Osteoblast (primary cell): ENCODE measurements around the gene PARK7. TPM values are rescaled to one million over a fixed set of nuclear protein-coding genes. Genes with fewer than 3 reads are reported as not detected.

Experiments
- DNase-seq: peaks from one replicate; pipeline ENCODE4 v3.0.0; 2011; ENCODE audit warnings: low spot score, mixed read lengths; ENCODE audit not compliant: insufficient read length; ENCODE audit errors: missing footprints
- H2AFZ ChIP-seq: 2 replicates; pipeline ENCODE4 v1.6.0; 2011; ENCODE audit warnings: mild to moderate bottlenecking, low read length
- H3K27ac ChIP-seq: 2 replicates; pipeline ENCODE4 v1.5.1; 2011; ENCODE audit warnings: mild to moderate bottlenecking, low read depth, low read length, moderate library complexity
- H3K27me3 ChIP-seq: 2 replicates; pipeline ENCODE4 v1.6.0; 2012; ENCODE audit warnings: mild to moderate bottlenecking, control low read depth, inconsistent platforms, low read length, moderate library complexity; ENCODE audit not compliant: insufficient read depth
- H3K36me3 ChIP-seq: 2 replicates; pipeline ENCODE4 v1.5.1; 2011; ENCODE audit warnings: mild to moderate bottlenecking, low read length, control low read depth, moderate library complexity; ENCODE audit not compliant: insufficient read depth
- H3K4me1 ChIP-seq: 2 replicates; pipeline ENCODE4 v1.5.1; 2011; ENCODE audit warnings: mild to moderate bottlenecking, low read length, control low read depth, moderate library complexity; ENCODE audit not compliant: insufficient read depth
- H3K4me2 ChIP-seq: 2 replicates; pipeline ENCODE4 v1.6.0; 2011; ENCODE audit warnings: mild to moderate bottlenecking, low read length; ENCODE audit not compliant: insufficient read depth
- H3K4me3 ChIP-seq: fragments of 200-600 bp; sonication (generic); 3 replicates; pipeline ENCODE4 v1.5.1; 2012; ENCODE audit warnings: mild to moderate bottlenecking, low read length, inconsistent platforms; ENCODE audit not compliant: insufficient read depth
- H3K79me2 ChIP-seq: 2 replicates; pipeline ENCODE4 v1.6.0; 2012; ENCODE audit warnings: mild to moderate bottlenecking, low read length, control low read depth, inconsistent platforms; ENCODE audit not compliant: insufficient read depth
- H3K9me3 ChIP-seq: 2 replicates; pipeline ENCODE4 v1.5.1; 2011; ENCODE audit warnings: low read depth, low read length, control low read depth
- H4K20me1 ChIP-seq: 2 replicates; pipeline ENCODE4 v1.6.0; 2012; ENCODE audit warnings: mild to moderate bottlenecking, low read length, control low read depth; ENCODE audit not compliant: insufficient read depth
- total RNA-seq: library from RNA; depleted of rRNA; stranded (reverse); fragments of >200 nt; gene quantifications from 2 replicates; pipeline ENCODE4 v1.2.3, GENCODE V29; 2012
- TF ChIP-seq, protein P1 (sequence below): IDR thresholded peaks from 2 replicates; pipeline ENCODE4 v1.5.1; 2011; ENCODE audit warnings: mild to moderate bottlenecking, low read depth, low read length, moderate library complexity; ENCODE audit errors: extremely low read depth

PARK7 gene
- total RNA-seq, 1 donor = 168 TPM

DNA sequence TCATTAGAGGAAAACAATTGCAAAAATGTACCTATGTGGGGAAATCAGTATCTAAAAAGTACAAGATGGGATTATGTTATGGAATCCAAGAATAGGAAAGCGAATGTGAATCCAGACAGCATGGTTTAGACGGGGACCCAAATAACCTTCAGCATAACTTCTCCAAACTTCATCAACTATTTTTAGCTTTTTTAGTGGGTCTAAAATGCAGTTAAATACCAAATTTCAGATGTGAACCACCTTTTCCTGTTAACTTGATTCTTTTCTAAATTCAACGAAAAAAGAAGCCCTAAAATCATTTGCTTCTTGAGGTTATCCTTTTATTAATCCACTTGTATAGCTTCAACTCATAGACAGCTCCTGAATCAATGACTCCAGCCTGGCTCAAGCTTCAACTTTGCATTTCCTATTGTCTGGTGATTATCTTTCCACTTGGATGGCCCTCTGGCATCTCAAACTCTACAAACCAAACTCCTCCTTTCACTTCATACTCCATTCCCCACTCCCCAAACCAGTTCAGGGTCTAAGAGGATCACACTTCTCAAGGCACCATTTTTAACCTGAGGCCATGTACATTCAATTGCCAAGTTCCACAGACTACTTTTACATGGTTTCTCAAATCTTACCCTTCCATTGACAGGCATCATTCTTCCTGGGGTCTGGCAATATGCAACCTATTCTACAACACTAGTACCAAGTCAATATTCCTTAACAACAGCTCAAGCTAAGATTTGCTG lies 57.1 kb downstream of the PARK7 start:
- Histone ChIP-seq H3K4me2 (peak overlapping the region; percentile 33), H3K27ac (peak overlapping the region; percentile 19), H3K27me3 (no peaks in the 10 kb centered on the region), H4K20me1 (peaks cover 53% of the 10 kb centered on the region), H3K79me2 (peaks cover 90% of the 10 kb centered on the region), H3K36me3 (peaks cover 11% of the 10 kb centered on the region), H3K4me3 (no peak overlapping the region), H3K4me1 (peaks cover 91% of the 10 kb centered on the region), H3K9me3 (no peaks in the 10 kb centered on the region), H2AFZ (no peak overlapping the region)
- TF ChIP-seq, protein P1, sequence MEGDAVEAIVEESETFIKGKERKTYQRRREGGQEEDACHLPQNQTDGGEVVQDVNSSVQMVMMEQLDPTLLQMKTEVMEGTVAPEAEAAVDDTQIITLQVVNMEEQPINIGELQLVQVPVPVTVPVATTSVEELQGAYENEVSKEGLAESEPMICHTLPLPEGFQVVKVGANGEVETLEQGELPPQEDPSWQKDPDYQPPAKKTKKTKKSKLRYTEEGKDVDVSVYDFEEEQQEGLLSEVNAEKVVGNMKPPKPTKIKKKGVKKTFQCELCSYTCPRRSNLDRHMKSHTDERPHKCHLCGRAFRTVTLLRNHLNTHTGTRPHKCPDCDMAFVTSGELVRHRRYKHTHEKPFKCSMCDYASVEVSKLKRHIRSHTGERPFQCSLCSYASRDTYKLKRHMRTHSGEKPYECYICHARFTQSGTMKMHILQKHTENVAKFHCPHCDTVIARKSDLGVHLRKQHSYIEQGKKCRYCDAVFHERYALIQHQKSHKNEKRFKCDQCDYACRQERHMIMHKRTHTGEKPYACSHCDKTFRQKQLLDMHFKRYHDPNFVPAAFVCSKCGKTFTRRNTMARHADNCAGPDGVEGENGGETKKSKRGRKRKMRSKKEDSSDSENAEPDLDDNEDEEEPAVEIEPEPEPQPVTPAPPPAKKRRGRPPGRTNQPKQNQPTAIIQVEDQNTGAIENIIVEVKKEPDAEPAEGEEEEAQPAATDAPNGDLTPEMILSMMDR = no peak
- no peak for DNase-seq

DNA sequence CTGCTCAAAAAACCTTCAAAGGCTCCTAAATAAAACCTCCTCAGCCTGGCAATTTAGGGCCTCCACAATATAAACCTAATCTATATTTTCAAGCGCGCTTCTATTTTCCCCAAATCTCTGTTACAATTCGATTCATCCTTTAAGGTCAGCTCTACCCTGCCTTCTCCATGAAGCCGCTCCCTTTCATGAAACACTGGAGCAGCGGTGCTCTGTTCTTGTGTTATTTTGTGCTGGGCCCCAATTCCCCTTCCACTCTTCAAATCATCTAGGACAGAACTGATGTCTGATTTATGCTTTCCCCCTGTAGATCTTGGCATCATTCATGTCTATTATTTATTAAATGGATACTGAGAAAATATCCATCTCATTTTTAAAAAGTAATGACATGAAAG lies 57.7 kb downstream of the PARK7 start:
- no peak for DNase-seq
- no peak overlapping the region for H3K4me3 ChIP-seq
- H3K9me3 ChIP-seq = no peaks in the 10 kb centered on the region
- H3K27ac ChIP-seq = peak overlapping the region; percentile 19
- H3K4me2 ChIP-seq = peak overlapping the region; percentile 24
- H3K27me3 ChIP-seq = no peaks in the 10 kb centered on the region
- peaks cover 92% of the 10 kb centered on the region for H3K79me2 ChIP-seq
- peaks cover 5% of the 10 kb centered on the region for H3K36me3 ChIP-seq
- peaks cover 95% of the 10 kb centered on the region for H3K4me1 ChIP-seq
- peaks cover 57% of the 10 kb centered on the region for H4K20me1 ChIP-seq
- TF ChIP-seq, protein P1 = no peak
- H2AFZ ChIP-seq = no peak overlapping the region

DNA sequence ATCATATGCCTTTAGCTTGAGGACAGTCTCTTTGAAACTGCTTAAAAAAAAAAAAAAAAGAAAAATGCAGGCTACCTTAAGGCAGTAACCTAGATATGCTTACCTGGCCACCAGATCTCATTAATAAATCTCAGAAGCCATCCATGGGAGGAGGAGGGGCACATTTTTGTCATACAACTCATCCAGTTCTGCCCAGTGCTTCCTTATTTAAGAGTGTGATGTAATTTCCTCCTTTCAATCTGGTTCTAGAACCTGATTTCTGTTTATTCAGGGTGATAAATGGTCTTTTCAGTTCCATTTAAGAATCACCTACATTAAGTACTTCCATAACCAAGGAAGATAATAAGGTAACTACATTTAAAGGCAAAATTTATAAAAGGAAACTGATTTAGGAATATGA lies 58.5 kb downstream of the PARK7 start:
- no peak overlapping the region for H2AFZ ChIP-seq
- H3K79me2 ChIP-seq = peaks cover 96% of the 10 kb centered on the region
- H3K4me3 ChIP-seq = no peak overlapping the region
- peak overlapping the region; percentile 24 for H3K4me2 ChIP-seq
- no peaks in the 10 kb centered on the region for H3K27me3 ChIP-seq
- DNase-seq = peak; percentile 81
- peaks cover 58% of the 10 kb centered on the region for H4K20me1 ChIP-seq
- TF ChIP-seq, protein P1 = no peak
- peaks cover 88% of the 10 kb centered on the region for H3K4me1 ChIP-seq
- no peaks in the 10 kb centered on the region for H3K36me3 ChIP-seq
- H3K27ac ChIP-seq = peak overlapping the region; percentile 62
- H3K9me3 ChIP-seq = no peaks in the 10 kb centered on the region

DNA sequence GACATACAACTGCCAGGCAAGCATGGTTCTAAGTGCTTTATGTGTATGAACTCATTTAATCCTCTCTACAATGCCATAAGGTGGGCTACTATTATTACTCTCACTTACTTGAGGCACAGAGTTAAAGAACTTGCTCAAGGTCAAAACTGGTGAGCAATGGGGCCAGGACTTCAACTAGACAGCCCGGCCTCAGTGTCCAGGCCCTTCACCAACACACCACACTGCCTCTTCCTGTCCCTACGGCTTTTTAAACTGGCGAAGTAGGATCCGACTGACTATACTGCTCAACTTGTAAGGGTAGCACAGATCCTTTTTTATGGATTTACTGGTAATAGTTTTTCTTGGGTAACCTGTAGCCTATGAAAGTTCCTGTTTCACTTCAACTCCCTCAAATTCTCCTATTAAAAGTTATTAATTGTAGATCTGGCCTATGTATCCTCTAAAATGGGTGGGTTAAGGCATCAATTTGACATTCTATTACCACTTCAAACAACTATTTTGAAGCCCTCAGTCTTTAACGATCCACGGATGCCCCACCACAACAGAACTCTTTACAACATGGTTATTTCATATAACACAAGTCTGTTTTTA lies 60.3 kb downstream of the PARK7 start:
- peaks cover 94% of the 10 kb centered on the region for H3K79me2 ChIP-seq
- H3K36me3 ChIP-seq = no peaks in the 10 kb centered on the region
- DNase-seq = no peak
- H2AFZ ChIP-seq = no peak overlapping the region
- TF ChIP-seq, protein P1 = no peak
- peaks cover 50% of the 10 kb centered on the region for H4K20me1 ChIP-seq
- H3K4me3 ChIP-seq = peak overlapping the region; percentile 81
- peak overlapping the region; percentile 76 for H3K4me2 ChIP-seq
- peak overlapping the region; percentile 81 for H3K27ac ChIP-seq
- peaks cover 75% of the 10 kb centered on the region for H3K4me1 ChIP-seq
- no peaks in the 10 kb centered on the region for H3K27me3 ChIP-seq
- no peaks in the 10 kb centered on the region for H3K9me3 ChIP-seq
